ENCODE results near the gene TRIM33.

Gene TRIM33

GRCh38 chr1:114395863-114396262 is 115.1 kb downstream of the TRIM33 start:
- H2AK5ac ChIP-seq (ENCODE audit: low read length): no peak overlapping the region
- H2BK12ac ChIP-seq (ENCODE audit: low read length): no peak overlapping the region
- H3K27ac ChIP-seq (ENCODE audit: low read depth, low read length): no peak overlapping the region
- no peak overlapping the region for H4K8ac ChIP-seq (ENCODE audit: low read depth, low read length)
- no peaks in the 10 kb centered on the region for H3K4me1 ChIP-seq (ENCODE audit: control insufficient read depth in 1 of 2, insufficient read depth in 2 of 2, low read length in 2 of 2)
- H3K18ac ChIP-seq (ENCODE audit: low read length): no peak overlapping the region
- no peak overlapping the region for H3K9ac ChIP-seq (ENCODE audit: low read length)
- H2BK5ac ChIP-seq (ENCODE audit: low read depth, low read length, poor library complexity): no peak overlapping the region
- H3K9me3 ChIP-seq (ENCODE audit: insufficient read depth, low read depth, low read length): no peaks in the 10 kb centered on the region
- H2AFZ ChIP-seq (ENCODE audit: insufficient read depth, low read length, poor library complexity): no peak overlapping the region
- H3K27me3 ChIP-seq (ENCODE audit: insufficient read depth, low read length): no peaks in the 10 kb centered on the region
- no peak overlapping the region for H3K23ac ChIP-seq (ENCODE audit: low read length)
- H3K4me3 ChIP-seq (ENCODE audit: low read depth, low read length): no peak overlapping the region
- no peak overlapping the region for H4K91ac ChIP-seq (ENCODE audit: low read depth, low read length)
- no CpG with 5 or more reads among the region's 1 CpG for WGBS (ENCODE audit: extremely low coverage, insufficient coverage, insufficient read length)
- H3K79me1 ChIP-seq (ENCODE audit: low read length): no peaks in the 10 kb centered on the region
- H3K4ac ChIP-seq (ENCODE audit: low read depth, low read length): no peak overlapping the region
- H3K36me3 ChIP-seq (ENCODE audit: control insufficient read depth in 1 of 2, insufficient read depth in 2 of 2, low read length in 2 of 2): peaks cover 4 to 5% of the 10 kb centered on the region in 2 experiments
- H2BK120ac ChIP-seq (ENCODE audit: insufficient read depth, low read length, poor library complexity): no peak overlapping the region
- no peak overlapping the region for H4K12ac ChIP-seq (ENCODE audit: low read depth, low read length)
- no peak for DNase-seq
- no peak overlapping the region for H3K14ac ChIP-seq (ENCODE audit: low read length)
- no peaks in the 10 kb centered on the region for H3K79me2 ChIP-seq (ENCODE audit: control insufficient read depth, insufficient read depth, low read length, poor library complexity)
- H3K4me2 ChIP-seq (ENCODE audit: low read length): no peak overlapping the region

DNA sequence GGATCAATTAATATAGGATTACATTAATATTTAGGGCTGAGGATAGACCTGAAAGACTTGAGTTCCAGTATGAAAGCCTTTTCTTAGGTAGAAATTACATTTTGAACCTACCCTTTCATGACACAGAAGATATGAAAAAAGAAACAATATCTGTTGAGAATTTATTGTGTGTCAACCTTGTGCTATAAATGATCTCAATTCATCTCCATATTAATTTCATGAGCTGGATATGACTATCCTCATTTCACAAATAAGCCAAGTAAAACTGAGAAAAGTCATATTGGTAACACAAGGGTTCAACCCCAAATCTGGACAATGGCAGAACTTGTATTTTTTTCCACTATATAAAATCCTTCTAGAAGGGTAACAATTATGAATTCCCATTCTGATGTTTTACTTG is 120.0 kb downstream of the TRIM33 start:
- Histone ChIP-seq H2BK5ac (ENCODE audit: low read depth, low read length, poor library complexity) (no peak overlapping the region), H2BK120ac (ENCODE audit: insufficient read depth, low read length, poor library complexity) (no peak overlapping the region), H3K27ac (ENCODE audit: low read depth, low read length) (no peak overlapping the region), H3K23ac (ENCODE audit: low read length) (no peak overlapping the region), H2BK12ac (ENCODE audit: low read length) (no peak overlapping the region), H3K79me1 (ENCODE audit: low read length) (no peaks in the 10 kb centered on the region), H4K8ac (ENCODE audit: low read depth, low read length) (no peak overlapping the region), H3K36me3 (ENCODE audit: control insufficient read depth in 1 of 2, insufficient read depth in 2 of 2, low read length in 2 of 2) (no peaks in the 10 kb centered on the region), H3K4ac (ENCODE audit: low read depth, low read length) (no peak overlapping the region), H3K9ac (ENCODE audit: low read length) (no peak overlapping the region), H2AFZ (ENCODE audit: insufficient read depth, low read length, poor library complexity) (no peak overlapping the region), H4K91ac (ENCODE audit: low read depth, low read length) (no peak overlapping the region), H3K4me3 (ENCODE audit: low read depth, low read length) (no peak overlapping the region), H3K4me2 (ENCODE audit: low read length) (no peak overlapping the region), H3K4me1 (ENCODE audit: control insufficient read depth in 1 of 2, insufficient read depth in 2 of 2, low read length in 2 of 2) (no peaks in the 10 kb centered on the region), H3K79me2 (ENCODE audit: control insufficient read depth, insufficient read depth, low read length, poor library complexity) (no peaks in the 10 kb centered on the region), H3K18ac (ENCODE audit: low read length) (no peak overlapping the region), H3K9me3 (ENCODE audit: insufficient read depth, low read depth, low read length) (no peaks in the 10 kb centered on the region), H3K14ac (ENCODE audit: low read length) (no peak overlapping the region), H4K12ac (ENCODE audit: low read depth, low read length) (no peak overlapping the region), H3K27me3 (ENCODE audit: insufficient read depth, low read length) (no peaks in the 10 kb centered on the region), H2AK5ac (ENCODE audit: low read length) (no peak overlapping the region)
- DNase-seq: no peak

GRCh38 chr1:114390361-114390760 is 120.6 kb downstream of the TRIM33 start:
- Histone ChIP-seq H3K36me3 (ENCODE audit: control insufficient read depth in 1 of 2, insufficient read depth in 2 of 2, low read length in 2 of 2) (no peaks in the 10 kb centered on the region), H3K79me2 (ENCODE audit: control insufficient read depth, insufficient read depth, low read length, poor library complexity) (no peaks in the 10 kb centered on the region), H3K18ac (ENCODE audit: low read length) (no peak overlapping the region), H2AFZ (ENCODE audit: insufficient read depth, low read length, poor library complexity) (no peak overlapping the region), H3K4me2 (ENCODE audit: low read length) (no peak overlapping the region), H4K12ac (ENCODE audit: low read depth, low read length) (no peak overlapping the region), H3K9ac (ENCODE audit: low read length) (no peak overlapping the region), H2BK120ac (ENCODE audit: insufficient read depth, low read length, poor library complexity) (no peak overlapping the region), H2BK12ac (ENCODE audit: low read length) (no peak overlapping the region), H3K4me1 (ENCODE audit: control insufficient read depth in 1 of 2, insufficient read depth in 2 of 2, low read length in 2 of 2) (no peaks in the 10 kb centered on the region), H2BK5ac (ENCODE audit: low read depth, low read length, poor library complexity) (no peak overlapping the region), H3K27me3 (ENCODE audit: insufficient read depth, low read length) (no peaks in the 10 kb centered on the region), H3K4me3 (ENCODE audit: low read depth, low read length) (no peak overlapping the region), H2AK5ac (ENCODE audit: low read length) (no peak overlapping the region), H3K4ac (ENCODE audit: low read depth, low read length) (no peak overlapping the region), H4K8ac (ENCODE audit: low read depth, low read length) (no peak overlapping the region), H4K91ac (ENCODE audit: low read depth, low read length) (no peak overlapping the region), H3K9me3 (ENCODE audit: insufficient read depth, low read depth, low read length) (no peaks in the 10 kb centered on the region), H3K27ac (ENCODE audit: low read depth, low read length) (no peak overlapping the region), H3K23ac (ENCODE audit: low read length) (no peak overlapping the region), H3K79me1 (ENCODE audit: low read length) (no peaks in the 10 kb centered on the region), H3K14ac (ENCODE audit: low read length) (no peak overlapping the region)
- DNase-seq: peak in 1 of 2 donors; percentile 22
- WGBS (ENCODE audit: extremely low coverage, insufficient coverage, insufficient read length): no CpG with 5 or more reads among the region's 4 CpGs

- no peaks in the 10 kb centered on the region for H3K27me3 ChIP-seq (ENCODE audit: insufficient read depth, low read length)
- H4K8ac ChIP-seq (ENCODE audit: low read depth, low read length): no peak overlapping the region
- no peak overlapping the region for H2AK5ac ChIP-seq (ENCODE audit: low read length)
- DNase-seq: no peak
- H4K12ac ChIP-seq (ENCODE audit: low read depth, low read length): no peak overlapping the region
- no peak overlapping the region for H3K18ac ChIP-seq (ENCODE audit: low read length)
- WGBS (ENCODE audit: extremely low coverage, insufficient coverage, insufficient read length): no CpG with 5 or more reads among the region's 1 CpG
- no peak overlapping the region for H2BK120ac ChIP-seq (ENCODE audit: insufficient read depth, low read length, poor library complexity)
- H3K4me2 ChIP-seq (ENCODE audit: low read length): no peak overlapping the region
- H3K9me3 ChIP-seq (ENCODE audit: insufficient read depth, low read depth, low read length): no peaks in the 10 kb centered on the region
- no peak overlapping the region for H4K91ac ChIP-seq (ENCODE audit: low read depth, low read length)
- H2AFZ ChIP-seq (ENCODE audit: insufficient read depth, low read length, poor library complexity): no peak overlapping the region
- H3K23ac ChIP-seq (ENCODE audit: low read length): no peak overlapping the region
- H3K27ac ChIP-seq (ENCODE audit: low read depth, low read length): no peak overlapping the region
- no peak overlapping the region for H2BK12ac ChIP-seq (ENCODE audit: low read length)
- no peak overlapping the region for H3K14ac ChIP-seq (ENCODE audit: low read length)
- no peaks in the 10 kb centered on the region for H3K79me1 ChIP-seq (ENCODE audit: low read length)
- H3K4me1 ChIP-seq (ENCODE audit: control insufficient read depth in 1 of 2, insufficient read depth in 2 of 2, low read length in 2 of 2): no peaks in the 10 kb centered on the region
- no peak overlapping the region for H3K4ac ChIP-seq (ENCODE audit: low read depth, low read length)
- H3K4me3 ChIP-seq (ENCODE audit: low read depth, low read length): no peak overlapping the region
- no peaks in the 10 kb centered on the region for H3K36me3 ChIP-seq (ENCODE audit: control insufficient read depth in 1 of 2, insufficient read depth in 2 of 2, low read length in 2 of 2)
- no peak overlapping the region for H2BK5ac ChIP-seq (ENCODE audit: low read depth, low read length, poor library complexity)
- no peak overlapping the region for H3K9ac ChIP-seq (ENCODE audit: low read length)
- no peaks in the 10 kb centered on the region for H3K79me2 ChIP-seq (ENCODE audit: control insufficient read depth, insufficient read depth, low read length, poor library complexity)
Observed at GRCh38 chr1:114388432-114389003, 122.5 kb downstream of the TRIM33 start.
